Choroid plexus epithelial cell (primary cell): ENCODE data around the gene WRAP53.

Experiments used
- DNase-seq: peaks from one replicate; pipeline ENCODE4 v3.0.0-alpha.2; 2010; ENCODE audit warnings: low read depth
- H3K4me3 ChIP-seq: 2 replicates; pipeline ENCODE4 v1.5.1; 2011; ENCODE audit warnings: low read depth, mild to moderate bottlenecking, control low read depth, low read length, moderate library complexity
- TF ChIP-seq, protein P1 (sequence below): conservative IDR thresholded peaks from 2 replicates; pipeline ENCODE4 v1.5.1; 2011; ENCODE audit warnings: low read depth, mild to moderate bottlenecking, control low read depth, inconsistent platforms, low read length, moderate library complexity

The WRAP53 gene

DNA sequence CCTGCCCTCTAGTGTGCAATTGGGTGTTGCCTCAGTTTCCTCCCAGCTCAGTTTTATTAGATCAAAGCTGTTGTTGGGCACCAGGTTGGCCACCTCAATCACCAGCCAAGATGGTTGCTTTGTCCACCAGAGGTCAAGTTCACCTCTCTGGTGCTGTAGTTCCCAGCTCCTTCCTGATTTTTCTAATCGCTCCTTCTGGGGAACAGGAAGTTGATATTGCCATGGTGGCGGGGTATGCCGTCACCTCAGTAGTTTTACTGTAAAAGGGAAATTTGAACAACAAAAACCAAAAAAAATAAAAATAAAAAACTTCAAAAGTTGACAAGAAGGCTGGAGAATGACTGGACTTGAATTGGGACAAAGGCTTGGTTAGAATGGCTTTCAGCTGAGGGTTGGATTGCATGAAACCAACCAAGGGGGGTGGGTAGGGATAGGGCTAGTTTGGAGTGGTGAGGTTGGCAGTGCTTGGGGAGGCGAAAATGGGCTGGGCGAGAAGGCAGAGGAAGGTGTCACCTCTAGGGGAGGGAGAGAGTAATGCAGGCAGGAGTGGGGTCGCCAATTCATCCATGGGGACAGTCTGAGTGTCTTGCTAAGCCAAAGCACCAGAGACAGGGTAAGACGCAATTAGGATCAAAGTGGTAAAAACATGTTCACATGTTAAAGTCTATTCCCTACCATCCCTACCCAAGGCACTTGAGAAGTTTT lies 22.9 kb downstream of the WRAP53 start:
- TF ChIP-seq, protein P1, sequence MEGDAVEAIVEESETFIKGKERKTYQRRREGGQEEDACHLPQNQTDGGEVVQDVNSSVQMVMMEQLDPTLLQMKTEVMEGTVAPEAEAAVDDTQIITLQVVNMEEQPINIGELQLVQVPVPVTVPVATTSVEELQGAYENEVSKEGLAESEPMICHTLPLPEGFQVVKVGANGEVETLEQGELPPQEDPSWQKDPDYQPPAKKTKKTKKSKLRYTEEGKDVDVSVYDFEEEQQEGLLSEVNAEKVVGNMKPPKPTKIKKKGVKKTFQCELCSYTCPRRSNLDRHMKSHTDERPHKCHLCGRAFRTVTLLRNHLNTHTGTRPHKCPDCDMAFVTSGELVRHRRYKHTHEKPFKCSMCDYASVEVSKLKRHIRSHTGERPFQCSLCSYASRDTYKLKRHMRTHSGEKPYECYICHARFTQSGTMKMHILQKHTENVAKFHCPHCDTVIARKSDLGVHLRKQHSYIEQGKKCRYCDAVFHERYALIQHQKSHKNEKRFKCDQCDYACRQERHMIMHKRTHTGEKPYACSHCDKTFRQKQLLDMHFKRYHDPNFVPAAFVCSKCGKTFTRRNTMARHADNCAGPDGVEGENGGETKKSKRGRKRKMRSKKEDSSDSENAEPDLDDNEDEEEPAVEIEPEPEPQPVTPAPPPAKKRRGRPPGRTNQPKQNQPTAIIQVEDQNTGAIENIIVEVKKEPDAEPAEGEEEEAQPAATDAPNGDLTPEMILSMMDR: peak; percentile 33
- H3K4me3 ChIP-seq: no peak overlapping the region
- DNase-seq: no peak

DNA sequence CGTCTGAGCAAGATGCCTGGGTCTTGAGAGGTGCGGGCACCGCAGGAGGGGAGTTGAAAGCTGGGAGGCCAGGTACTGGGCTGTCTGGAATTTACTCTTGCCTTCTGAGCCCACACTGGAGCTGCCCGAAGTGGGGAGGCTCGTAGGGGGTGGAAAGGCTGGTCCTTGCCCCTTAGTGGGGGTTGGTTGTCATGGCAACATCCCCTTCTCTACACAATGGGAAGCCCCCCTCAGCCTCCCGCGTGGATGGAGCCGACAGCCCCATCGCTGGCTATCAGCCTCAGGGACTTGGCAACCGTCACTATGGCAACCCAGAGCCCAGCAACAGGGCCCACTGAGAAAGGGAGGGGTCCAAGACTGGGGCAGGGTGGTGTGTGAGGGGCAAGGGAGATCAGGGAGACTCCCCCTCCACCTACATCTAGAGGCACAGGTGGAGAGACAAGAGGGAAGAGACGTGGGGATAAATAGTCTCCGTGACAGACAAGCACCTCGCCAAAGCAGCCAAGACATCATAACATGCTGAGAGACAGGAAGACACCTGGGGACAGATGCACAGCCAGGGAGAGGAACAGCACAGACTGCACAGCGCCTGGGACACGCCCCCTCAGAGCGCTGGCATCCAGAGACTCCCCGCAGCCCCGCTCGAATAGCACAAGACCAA lies 24.0 kb downstream of the WRAP53 start:
- TF ChIP-seq, protein P1: no peak
- DNase-seq: peak; percentile 21
- H3K4me3 ChIP-seq: no peak overlapping the region

DNA sequence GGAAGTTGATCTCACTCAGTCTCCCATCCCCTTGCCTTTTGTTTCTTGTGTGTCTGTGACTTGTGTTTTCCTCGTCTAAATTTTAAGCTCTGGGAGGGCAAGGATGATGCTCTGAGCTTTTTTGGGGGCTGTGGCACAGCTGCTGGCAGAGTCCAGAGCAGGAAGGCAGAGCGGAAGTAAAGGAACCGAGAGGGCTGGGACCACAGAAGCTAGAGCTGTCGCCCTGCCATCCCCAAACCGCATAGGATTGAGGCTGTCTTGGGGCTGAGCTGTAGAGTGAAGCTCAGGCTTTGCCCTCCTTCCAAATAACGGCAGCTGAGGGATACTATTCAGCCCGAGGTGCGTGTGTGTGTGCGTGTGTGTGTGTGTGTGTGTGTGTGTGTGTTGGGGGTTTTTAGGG lies 25.5 kb downstream of the WRAP53 start:
- TF ChIP-seq, protein P1: no peak
- DNase-seq: no peak
- H3K4me3 ChIP-seq: no peak overlapping the region

DNA sequence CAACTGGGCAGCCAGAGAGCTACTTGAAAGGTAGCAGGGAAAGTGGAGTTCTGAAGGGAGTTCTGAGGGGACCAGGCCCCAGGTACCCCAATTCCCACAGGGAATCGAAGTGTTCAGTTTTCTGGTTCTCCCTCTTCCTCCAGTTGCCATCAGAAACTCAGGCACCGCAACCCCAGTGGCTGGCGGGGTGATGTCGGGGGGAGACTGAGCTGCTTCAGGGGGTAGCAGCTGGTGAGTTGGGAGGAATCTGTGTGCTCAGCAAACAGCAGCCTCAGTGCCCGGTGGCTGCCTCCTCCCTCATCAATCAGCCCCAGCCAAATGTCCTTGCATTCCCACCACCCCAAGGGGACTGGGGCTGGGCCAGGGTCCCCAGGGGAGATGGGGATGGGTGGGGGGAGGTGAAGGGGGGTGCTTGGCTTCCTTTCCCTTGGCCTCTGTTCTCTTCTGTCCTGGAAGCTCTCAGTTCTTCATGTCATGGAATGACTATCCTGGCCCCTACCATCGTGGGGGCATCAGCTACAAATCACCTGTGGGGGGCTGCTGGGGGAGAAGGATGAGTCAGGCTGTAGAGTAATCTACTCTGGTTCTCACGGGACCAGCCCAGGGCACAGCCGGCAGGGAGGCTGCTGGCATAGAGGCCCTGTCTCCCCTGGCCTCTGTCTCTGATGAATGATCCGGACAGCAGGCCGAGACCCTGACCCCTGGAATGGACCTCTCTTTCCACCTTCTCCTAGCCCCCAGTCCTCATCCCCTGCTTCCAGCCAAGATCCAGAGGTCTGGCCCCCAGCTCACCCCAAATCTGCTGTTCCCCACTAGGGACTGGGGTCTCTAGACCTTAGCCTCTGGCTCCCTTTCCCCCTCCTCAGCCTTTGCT lies 26.7 kb downstream of the WRAP53 start:
- no peak overlapping the region for H3K4me3 ChIP-seq
- TF ChIP-seq, protein P1: no peak
- DNase-seq: no peak

DNA sequence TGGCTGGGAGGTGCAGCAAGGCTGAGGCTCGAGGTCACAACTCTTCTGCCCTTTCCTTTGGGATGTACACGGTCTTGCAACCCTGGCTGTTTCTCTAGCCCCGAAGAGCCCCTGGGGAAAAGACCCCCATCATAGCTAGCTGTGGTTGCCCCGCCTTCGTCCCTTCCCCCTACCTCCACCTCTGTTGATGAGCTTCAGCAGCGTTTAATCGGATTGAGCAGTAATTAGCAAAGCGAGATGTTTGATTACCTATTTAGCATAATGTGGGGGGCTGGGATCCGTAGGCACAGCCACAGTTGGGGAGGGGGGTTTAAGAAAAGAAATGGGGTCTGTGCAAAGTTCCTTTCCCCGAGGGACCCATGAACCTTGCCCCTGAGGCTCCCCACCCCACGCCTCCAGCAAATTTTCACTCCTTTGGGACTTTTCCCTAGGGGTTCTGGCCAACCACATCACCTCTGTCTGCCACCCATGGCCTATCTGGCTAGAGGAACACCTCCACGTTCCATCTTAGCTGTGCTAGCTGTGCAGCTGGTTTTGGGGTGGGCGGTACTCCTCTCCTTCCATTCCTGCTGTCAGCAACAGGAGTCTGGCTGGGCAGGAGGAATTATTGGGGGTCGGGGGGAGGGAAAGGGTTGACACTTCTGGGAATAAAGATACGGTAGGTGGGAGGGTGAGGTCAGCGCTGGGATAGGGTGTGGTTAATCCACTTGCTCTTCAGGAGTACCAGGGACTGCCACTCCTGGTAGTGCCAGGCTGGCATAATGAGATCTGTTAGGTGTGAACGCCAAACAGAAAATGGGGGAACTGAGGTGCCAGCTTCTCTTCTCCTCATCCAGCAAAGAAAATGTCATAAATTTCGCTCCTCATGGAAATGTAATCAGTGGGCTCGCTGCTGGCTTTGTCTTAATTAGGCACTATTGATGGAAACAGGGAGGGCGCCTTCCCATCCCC lies 27.9 kb downstream of the WRAP53 start:
- H3K4me3 ChIP-seq: peak overlapping the region; percentile 71
- TF ChIP-seq, protein P1: no peak
- no peak for DNase-seq

DNA sequence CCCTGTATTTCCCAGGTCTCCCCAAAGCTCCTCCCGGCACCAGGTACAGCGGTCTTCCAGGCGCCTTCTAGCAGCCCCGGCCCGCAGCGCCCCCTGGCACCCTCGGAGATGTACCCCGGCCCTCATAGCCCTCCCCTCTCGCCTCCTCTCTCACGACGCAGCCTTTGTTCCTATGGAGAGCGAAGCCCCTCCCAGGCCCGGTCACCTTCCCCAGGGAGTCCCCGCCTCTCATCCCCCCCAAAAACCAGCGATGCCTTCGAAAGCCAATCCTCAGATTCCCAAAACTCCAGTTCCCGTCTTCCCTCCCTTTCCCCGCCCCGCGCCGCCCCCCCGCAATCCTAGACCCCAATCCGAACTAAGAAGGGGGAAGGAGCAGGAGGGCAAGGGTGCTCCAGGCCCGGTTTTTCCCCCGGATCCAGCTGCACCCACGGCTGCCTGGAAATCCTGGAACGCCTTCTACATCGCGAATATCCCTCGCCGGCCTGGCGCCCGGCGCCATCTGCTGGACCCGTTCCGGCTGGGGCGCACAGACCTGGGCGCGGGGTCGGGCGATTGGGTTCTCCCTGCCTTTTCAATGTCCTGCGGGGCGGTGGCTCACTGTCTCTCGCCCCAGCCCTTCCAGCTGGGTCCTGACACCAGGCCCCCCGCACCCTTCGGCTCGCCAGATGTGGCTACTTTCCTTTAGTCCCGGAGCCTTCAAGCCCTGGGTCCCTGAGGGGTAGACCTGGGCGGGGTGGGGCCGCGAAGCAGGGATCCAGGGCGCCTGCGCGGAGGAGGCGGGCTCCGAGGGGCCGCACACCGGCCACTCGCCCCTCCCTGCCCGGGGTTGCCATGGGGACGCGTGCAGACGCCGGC lies 28.9 kb downstream of the WRAP53 start, which contains the start of gene DNAH2:
DNAH2 (plus strand) TSS at position 844 of the 855 bp plus-strand sequence. CDS start 1,991 bp downstream, outside the sequence.
- TF ChIP-seq, protein P1: peak; percentile 60
- DNase-seq: peak; percentile 84
- peak within 1 kb of the TSS; percentile 71 for H3K4me3 ChIP-seq
